Neural cell (in vitro differentiated cells): ENCODE data around the gene IGSF3. TPM values are rescaled to one million over a fixed set of nuclear protein-coding genes. Genes with fewer than 3 reads are reported as not detected.
A peak's percentile ranks its signal among the peaks of the same experiment; 100 is the strongest.

Experiments used
- H2AFZ ChIP-seq: fragments of 200-600, 300-800 bp; sonication (generic), shearing (Covaris generic); 2 replicates; pipeline ENCODE4 v1.6.0; 2014; ENCODE audit warnings: low read depth, mild to moderate bottlenecking, antibody characterized with exemption, low read length, moderate library complexity
- H3F3A ChIP-seq: fragments of 200-600 bp; shearing (Covaris generic); 2 replicates; pipeline ENCODE4 v1.6.1; 2016; ENCODE audit warnings: mild to moderate bottlenecking, moderate library complexity, mixed read lengths, antibody characterized with exemption, low read length; ENCODE audit not compliant: insufficient read depth, poor library complexity, severe bottlenecking
- H3K27ac ChIP-seq: fragments of 200-600, 300-800 bp; sonication (generic), shearing (Covaris generic); 2 replicates; pipeline ENCODE4 v1.5.1; 2014; ENCODE audit warnings: mild to moderate bottlenecking, low read length, moderate library complexity
- H3K27me3 ChIP-seq: fragments of 300-800, 200-600 bp; sonication (generic), shearing (Covaris generic); 2 replicates; pipeline ENCODE4 v1.6.0; 2014; ENCODE audit warnings: mild to moderate bottlenecking, low read depth, low read length, moderate library complexity; ENCODE audit not compliant: insufficient read depth
- H3K36me3 ChIP-seq: fragments of 300-800, 200-600 bp; sonication (generic), shearing (Covaris generic); 2 replicates; pipeline ENCODE4 v1.5.1; 2014; ENCODE audit warnings: mild to moderate bottlenecking, antibody characterized with exemption, low read length, moderate library complexity; ENCODE audit not compliant: insufficient read depth
- H3K4me2 ChIP-seq: fragments of 300-800, 200-600 bp; sonication (generic), shearing (Covaris generic); 2 replicates; pipeline ENCODE4 v1.6.0; 2014; ENCODE audit warnings: mild to moderate bottlenecking, low read length
- H3K4me3 ChIP-seq: fragments of 300-800, 200-600 bp; sonication (generic), shearing (Covaris generic); 2 replicates; pipeline ENCODE4 v1.5.1; 2014; ENCODE audit warnings: mild to moderate bottlenecking, low read length, moderate library complexity
- H3K79me2 ChIP-seq: fragments of 200-600 bp; shearing (Covaris generic); replicated peaks from 2 replicates; pipeline ENCODE4 v1.6.0; 2014; ENCODE audit warnings: mild to moderate bottlenecking, low read length, moderate library complexity; ENCODE audit not compliant: insufficient read depth
- H3K9ac ChIP-seq: fragments of 300-800, 200-600 bp; sonication (generic), shearing (Covaris generic); 2 replicates; pipeline ENCODE4 v1.6.1; 2016; ENCODE audit warnings: mild to moderate bottlenecking, low read length, mixed read lengths
- H3K9me2 ChIP-seq: fragments of 200-600 bp; shearing (Covaris generic); 2 replicates; pipeline ENCODE4 v1.6.1; 2016; ENCODE audit warnings: mild to moderate bottlenecking, low read length, mixed read lengths; ENCODE audit not compliant: insufficient read depth
- H3K9me3 ChIP-seq: fragments of 200-600, 300-800 bp; sonication (generic), shearing (Covaris generic); 2 replicates; pipeline ENCODE4 v1.6.1; 2016; ENCODE audit warnings: mild to moderate bottlenecking, mixed run types, low read length, moderate library complexity, mixed read lengths
- H4K20me1 ChIP-seq: fragments of 200-600 bp; shearing (Covaris generic); 2 replicates; pipeline ENCODE4 v1.6.1; 2016; ENCODE audit warnings: mild to moderate bottlenecking, mixed run types; ENCODE audit not compliant: insufficient read depth
- EZH2 ChIP-seq: fragments of 200-600, 300-800 bp; shearing (Covaris generic), sonication (generic); IDR thresholded peaks from 2 replicates; pipeline ENCODE4 v1.6.1; 2014; ENCODE audit warnings: antibody characterized with exemption, low read length, borderline replicate concordance, mild to moderate bottlenecking; ENCODE audit not compliant: insufficient read depth, poor library complexity, severe bottlenecking
- MXI1 ChIP-seq: fragments of 450-650 bp; conservative IDR thresholded peaks from 2 replicates; pipeline ENCODE4 v1.6.1; 2014; ENCODE audit warnings: antibody characterized with exemption, mild to moderate bottlenecking; ENCODE audit not compliant: poor library complexity, severe bottlenecking
- POLR2AphosphoS5 ChIP-seq: IDR thresholded peaks from 2 replicates; pipeline ENCODE4 v1.6.1; 2012
- RAD21 ChIP-seq: fragments of 450-650 bp; conservative IDR thresholded peaks from 2 replicates; pipeline ENCODE4 v1.6.1; 2014; ENCODE audit warnings: antibody characterized with exemption, mild to moderate bottlenecking, moderate library complexity
- SMC3 ChIP-seq: fragments of 450-650 bp; conservative IDR thresholded peaks from 2 replicates; pipeline ENCODE4 v1.6.1; 2014; ENCODE audit warnings: antibody characterized with exemption, mild to moderate bottlenecking, moderate library complexity; ENCODE audit not compliant: poor library complexity
- TAF1 ChIP-seq: IDR thresholded peaks from 2 replicates; pipeline ENCODE4 v1.6.1; 2012; ENCODE audit warnings: low read depth
- polyA plus RNA-seq: library from polyadenylated mRNA; depleted of rRNA; stranded (reverse); fragments of >200 nt; gene quantifications from 2 replicates; pipeline ENCODE4 v1.2.3, GENCODE V29; 2014
- TF ChIP-seq, protein P1 (sequence below): IDR thresholded peaks from 2 replicates; pipeline ENCODE4 v1.6.1; 2012; ENCODE audit warnings: borderline replicate concordance
- TF ChIP-seq, protein P2 (sequence below): fragments of 450-650 bp; IDR thresholded peaks from 2 replicates; pipeline ENCODE4 v1.5.1; 2014; ENCODE audit warnings: antibody characterized with exemption, mild to moderate bottlenecking, moderate library complexity; ENCODE audit not compliant: poor library complexity, severe bottlenecking

The IGSF3 gene
- polyA plus RNA-seq, 1 donor from 2014 or later, result 81.4 TPM

- no peak within 1 kb of the TSS for H2AFZ ChIP-seq
Observed at GRCh38 chr1:116570358-116571214, 96.9 kb downstream of the IGSF3 start, which contains the start of gene CD58. Gene CD58, minus strand, starts transcription at chr1:116571026. Its CDS starts 54 bp downstream, at chr1:116570972.

GRCh38 chr1:116569776-116570357 is 97.7 kb downstream of the IGSF3 start:
- no peaks in the 10 kb centered on the region for H3K36me3 ChIP-seq
- peak overlapping the region; percentile 86 for H3K4me3 ChIP-seq
- no peak overlapping the region for H2AFZ ChIP-seq
- no peak overlapping the region for H3K4me2 ChIP-seq
- no peak overlapping the region for H3K27ac ChIP-seq
- no peaks in the 10 kb centered on the region for H3K9me3 ChIP-seq
- no peaks in the 10 kb centered on the region for H4K20me1 ChIP-seq
- no peaks in the 10 kb centered on the region for H3K9me2 ChIP-seq
- H3K27me3 ChIP-seq, result peaks cover 16% of the 10 kb centered on the region
- H3K79me2 ChIP-seq, result no peaks in the 10 kb centered on the region
- no peaks in the 10 kb centered on the region for H3F3A ChIP-seq
- H3K9ac ChIP-seq, result no peak overlapping the region
- TF ChIP-seq MXI1 (no peak), POLR2AphosphoS5 (no peak), SMC3 (no peak), EZH2 (no peak), TAF1 (no peak), RAD21 (no peak)
- TF ChIP-seq, protein P1, sequence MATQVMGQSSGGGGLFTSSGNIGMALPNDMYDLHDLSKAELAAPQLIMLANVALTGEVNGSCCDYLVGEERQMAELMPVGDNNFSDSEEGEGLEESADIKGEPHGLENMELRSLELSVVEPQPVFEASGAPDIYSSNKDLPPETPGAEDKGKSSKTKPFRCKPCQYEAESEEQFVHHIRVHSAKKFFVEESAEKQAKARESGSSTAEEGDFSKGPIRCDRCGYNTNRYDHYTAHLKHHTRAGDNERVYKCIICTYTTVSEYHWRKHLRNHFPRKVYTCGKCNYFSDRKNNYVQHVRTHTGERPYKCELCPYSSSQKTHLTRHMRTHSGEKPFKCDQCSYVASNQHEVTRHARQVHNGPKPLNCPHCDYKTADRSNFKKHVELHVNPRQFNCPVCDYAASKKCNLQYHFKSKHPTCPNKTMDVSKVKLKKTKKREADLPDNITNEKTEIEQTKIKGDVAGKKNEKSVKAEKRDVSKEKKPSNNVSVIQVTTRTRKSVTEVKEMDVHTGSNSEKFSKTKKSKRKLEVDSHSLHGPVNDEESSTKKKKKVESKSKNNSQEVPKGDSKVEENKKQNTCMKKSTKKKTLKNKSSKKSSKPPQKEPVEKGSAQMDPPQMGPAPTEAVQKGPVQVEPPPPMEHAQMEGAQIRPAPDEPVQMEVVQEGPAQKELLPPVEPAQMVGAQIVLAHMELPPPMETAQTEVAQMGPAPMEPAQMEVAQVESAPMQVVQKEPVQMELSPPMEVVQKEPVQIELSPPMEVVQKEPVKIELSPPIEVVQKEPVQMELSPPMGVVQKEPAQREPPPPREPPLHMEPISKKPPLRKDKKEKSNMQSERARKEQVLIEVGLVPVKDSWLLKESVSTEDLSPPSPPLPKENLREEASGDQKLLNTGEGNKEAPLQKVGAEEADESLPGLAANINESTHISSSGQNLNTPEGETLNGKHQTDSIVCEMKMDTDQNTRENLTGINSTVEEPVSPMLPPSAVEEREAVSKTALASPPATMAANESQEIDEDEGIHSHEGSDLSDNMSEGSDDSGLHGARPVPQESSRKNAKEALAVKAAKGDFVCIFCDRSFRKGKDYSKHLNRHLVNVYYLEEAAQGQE, result no peak
- TF ChIP-seq, protein P2, sequence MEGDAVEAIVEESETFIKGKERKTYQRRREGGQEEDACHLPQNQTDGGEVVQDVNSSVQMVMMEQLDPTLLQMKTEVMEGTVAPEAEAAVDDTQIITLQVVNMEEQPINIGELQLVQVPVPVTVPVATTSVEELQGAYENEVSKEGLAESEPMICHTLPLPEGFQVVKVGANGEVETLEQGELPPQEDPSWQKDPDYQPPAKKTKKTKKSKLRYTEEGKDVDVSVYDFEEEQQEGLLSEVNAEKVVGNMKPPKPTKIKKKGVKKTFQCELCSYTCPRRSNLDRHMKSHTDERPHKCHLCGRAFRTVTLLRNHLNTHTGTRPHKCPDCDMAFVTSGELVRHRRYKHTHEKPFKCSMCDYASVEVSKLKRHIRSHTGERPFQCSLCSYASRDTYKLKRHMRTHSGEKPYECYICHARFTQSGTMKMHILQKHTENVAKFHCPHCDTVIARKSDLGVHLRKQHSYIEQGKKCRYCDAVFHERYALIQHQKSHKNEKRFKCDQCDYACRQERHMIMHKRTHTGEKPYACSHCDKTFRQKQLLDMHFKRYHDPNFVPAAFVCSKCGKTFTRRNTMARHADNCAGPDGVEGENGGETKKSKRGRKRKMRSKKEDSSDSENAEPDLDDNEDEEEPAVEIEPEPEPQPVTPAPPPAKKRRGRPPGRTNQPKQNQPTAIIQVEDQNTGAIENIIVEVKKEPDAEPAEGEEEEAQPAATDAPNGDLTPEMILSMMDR, result no peak

More at GRCh38 chr1:116570358-116571214, 96.9 kb downstream of the IGSF3 start, which contains the start of gene CD58:
- H3K27me3 ChIP-seq, result peaks cover 16% of the 10 kb centered on the region
- H3K4me3 ChIP-seq, result peak within 1 kb of the TSS; percentile 86
- TF ChIP-seq EZH2 (no peak), SMC3 (peak; percentile 71), RAD21 (peak; percentile 60), MXI1 (peak; percentile 32)
- TF ChIP-seq, protein P1, result no peak
- TF ChIP-seq, protein P2, result peak; percentile 81
- no peaks in the 10 kb centered on the region for H3K79me2 ChIP-seq
- no peaks in the 10 kb centered on the region for H3K36me3 ChIP-seq
- peak within 1 kb of the TSS; percentile 73 for H3K4me2 ChIP-seq
- no peaks in the 10 kb centered on the region for H4K20me1 ChIP-seq
- H3K27ac ChIP-seq, result no peak within 1 kb of the TSS
- H3K9me3 ChIP-seq, result no peaks in the 10 kb centered on the region
- H3K9ac ChIP-seq, result peak within 1 kb of the TSS; percentile 47
- no peaks in the 10 kb centered on the region for H3K9me2 ChIP-seq
- H3F3A ChIP-seq, result no peaks in the 10 kb centered on the region
